Activated CD4-positive, alpha-beta T cell treated with anti-CD3 and anti-CD28 coated beads, Interleukin-2, amount 50 U/mL, for 16 hours (primary cell): ENCODE measurements around the gene DOCK2.
"Not testable (repeated sequence)": the region's sequence is repeated elsewhere in the genome, so short reads cannot be mapped to it uniquely, and the experiment has no call there.

Experiments
- DNase-seq: peaks from one replicate; pipeline ENCODE4 v3.0.0-alpha.2; 2020

Gene DOCK2

GRCh38 chr5:169723103-169723831 is 86.2 kb downstream of the DOCK2 start:
- DNase-seq: no peak

DNA sequence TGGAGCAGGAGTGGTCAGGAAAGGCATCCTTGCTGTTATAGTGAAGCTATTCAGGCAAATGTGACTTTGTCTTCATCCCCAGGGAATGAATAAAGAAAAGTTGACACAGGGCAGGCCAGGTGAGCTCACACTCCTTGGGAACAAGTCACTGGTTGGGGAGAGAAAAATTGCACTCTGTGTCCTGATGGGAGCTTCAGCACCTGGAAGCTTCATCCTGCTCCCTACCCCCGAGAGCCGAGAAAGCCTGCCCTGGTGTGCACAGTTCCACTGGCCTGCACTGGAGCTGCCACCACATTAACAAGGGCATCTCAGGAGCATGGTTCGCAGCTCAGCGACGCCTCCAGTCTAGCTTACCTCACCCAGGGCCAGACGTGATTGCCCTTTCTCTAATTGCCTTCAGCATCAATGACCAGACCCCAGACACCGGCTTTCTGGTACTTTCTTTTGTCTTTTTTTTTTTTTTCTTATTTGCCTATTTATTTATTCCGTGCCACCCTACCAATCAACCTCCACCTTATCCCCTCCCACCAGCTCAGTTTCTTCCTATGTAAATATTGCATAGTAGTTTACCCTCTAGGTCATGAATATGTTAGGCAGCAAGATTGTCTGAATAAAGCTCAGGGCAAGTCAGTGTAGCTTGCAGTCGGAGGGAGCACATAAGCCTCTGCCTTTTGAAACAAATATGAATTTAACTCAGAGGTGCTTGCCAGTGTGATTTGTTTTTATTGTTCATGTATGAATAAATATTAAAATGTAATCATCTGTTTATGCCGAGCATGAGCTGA is 87.4 kb downstream of the DOCK2 start:
- no peak for DNase-seq

GRCh38 chr5:169725665-169726064 is 88.6 kb downstream of the DOCK2 start:
- not testable (repeated sequence) for DNase-seq

- DNase-seq: no peak
These were observed 91.3 kb downstream of the DOCK2 start for GRCh38 chr5:169728418-169728817.

- no peak for DNase-seq
These were observed 94.1 kb downstream of the DOCK2 start for GRCh38 chr5:169731221-169731620.

DNA sequence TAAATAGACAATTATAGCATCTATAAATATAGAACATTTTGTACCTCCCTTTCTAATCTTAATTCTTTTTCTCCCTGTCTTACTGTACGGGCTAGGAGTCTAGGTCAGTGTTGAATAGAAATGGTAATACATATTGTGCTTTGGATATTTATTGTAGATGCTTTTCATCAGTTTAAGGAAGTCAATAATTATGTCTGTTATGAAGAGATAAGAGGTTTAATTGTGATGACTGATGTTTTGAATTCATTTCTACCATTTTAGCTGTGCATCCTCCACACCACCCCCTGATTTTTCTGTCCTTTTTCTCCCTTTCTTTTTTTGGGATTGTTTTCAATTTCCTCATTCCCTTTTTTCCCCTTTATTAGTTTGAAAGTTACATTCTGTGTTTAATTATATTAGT is 95.8 kb downstream of the DOCK2 start:
- DNase-seq: no peak

- no peak for DNase-seq
These were observed 98.8 kb downstream of the DOCK2 start for GRCh38 chr5:169735913-169736312.

GRCh38 chr5:169736653-169737052 is 99.6 kb downstream of the DOCK2 start:
- DNase-seq: no peak

DNA sequence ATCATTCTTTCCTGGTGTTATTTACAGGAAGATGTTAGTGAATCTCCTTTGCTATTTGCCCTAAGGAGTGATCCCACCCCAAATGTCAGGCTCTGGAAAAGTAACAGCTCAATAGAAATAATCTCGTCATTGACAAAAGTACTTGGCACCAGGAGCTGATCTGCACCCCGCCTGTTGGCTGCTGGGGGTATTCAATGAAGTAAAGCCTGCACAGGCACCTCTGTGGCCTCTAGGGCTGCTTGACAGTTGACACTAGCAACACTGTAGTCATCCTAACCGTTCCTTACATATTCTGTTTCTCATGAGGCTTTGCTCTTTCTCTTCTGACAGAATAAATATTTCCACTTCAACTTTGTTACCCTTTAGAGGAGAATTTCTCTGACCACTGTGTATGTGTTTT is 103.4 kb downstream of the DOCK2 start:
- no peak for DNase-seq

- DNase-seq: no peak
These were observed 105.8 kb downstream of the DOCK2 start for GRCh38 chr5:169742771-169743296.

- no peak for DNase-seq
These were observed 107.3 kb downstream of the DOCK2 start for GRCh38 chr5:169744336-169744735.

- no peak for DNase-seq
These were observed 108.5 kb downstream of the DOCK2 start for GRCh38 chr5:169745441-169746146.

GRCh38 chr5:169746147-169746694 is 109.1 kb downstream of the DOCK2 start:
- no peak for DNase-seq

DNA sequence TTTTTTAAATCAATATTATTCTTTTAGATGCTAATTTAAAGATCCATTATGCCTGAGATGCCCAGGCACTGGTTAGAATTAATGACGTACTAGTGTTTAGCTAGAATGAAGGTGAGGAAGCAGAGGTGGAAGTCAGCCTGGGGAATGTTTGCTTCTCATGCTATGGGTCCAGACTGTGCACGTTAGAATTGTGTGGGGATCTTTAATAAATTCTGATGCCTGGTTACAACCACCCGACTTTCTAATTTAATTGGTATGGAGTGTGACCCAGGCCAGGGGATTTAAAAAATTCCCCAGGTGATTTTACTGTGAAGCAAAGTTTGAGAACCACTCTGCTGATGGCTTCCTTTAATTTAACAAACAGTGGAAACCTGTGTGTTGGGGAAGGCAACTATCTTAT is 111.1 kb downstream of the DOCK2 start:
- no peak for DNase-seq

DNA sequence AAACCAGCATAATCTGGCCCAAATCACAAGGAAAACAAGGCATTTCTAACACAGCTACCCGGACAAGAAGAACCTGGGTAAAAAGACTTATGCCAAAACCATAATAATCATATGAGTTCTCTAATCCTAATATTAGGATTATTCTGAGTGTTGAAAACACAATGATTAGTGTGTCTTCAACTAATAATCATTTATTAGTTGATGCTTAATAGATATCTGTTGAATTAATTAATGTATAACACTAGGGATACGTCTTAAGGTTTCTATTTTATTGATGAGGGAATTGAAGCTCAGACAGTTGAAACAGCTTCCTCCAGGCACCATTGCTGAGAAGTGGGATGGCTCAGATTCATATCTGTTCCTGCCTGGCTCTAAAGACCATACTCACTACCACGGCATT is 112.2 kb downstream of the DOCK2 start:
- DNase-seq: no peak

DNA sequence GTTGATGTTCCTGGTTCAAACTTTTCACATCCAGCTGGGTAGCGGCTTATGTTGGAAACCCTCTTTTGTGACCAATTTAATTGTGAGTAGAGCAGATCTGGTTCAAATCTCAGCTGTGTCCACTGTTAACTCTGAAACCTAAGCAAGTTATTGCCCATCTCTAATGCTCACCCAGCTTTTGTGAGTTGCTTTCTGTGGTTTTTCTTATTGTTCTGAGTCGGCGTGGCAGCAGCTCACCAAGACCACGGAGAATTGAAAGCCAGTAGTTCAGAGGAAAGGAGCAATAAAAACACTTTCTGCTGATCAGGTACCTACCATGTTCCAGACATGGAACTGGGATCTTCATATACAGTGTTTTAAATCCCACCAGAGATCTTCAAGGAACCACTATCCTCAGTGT is 114.4 kb downstream of the DOCK2 start:
- DNase-seq: no peak

- DNase-seq: not testable (repeated sequence)
These were observed 115.5 kb downstream of the DOCK2 start for GRCh38 chr5:169752566-169752965.

- DNase-seq: no peak
These were observed 116.7 kb downstream of the DOCK2 start for GRCh38 chr5:169753795-169754194.

- no peak for DNase-seq
These were observed 117.7 kb downstream of the DOCK2 start for GRCh38 chr5:169754737-169755136.

- DNase-seq: no peak
These were observed 119.1 kb downstream of the DOCK2 start for GRCh38 chr5:169756071-169756765.

- DNase-seq: no peak
These were observed 119.9 kb downstream of the DOCK2 start for GRCh38 chr5:169757016-169757415.

GRCh38 chr5:169758886-169759285 is 121.8 kb downstream of the DOCK2 start:
- no peak for DNase-seq

DNA sequence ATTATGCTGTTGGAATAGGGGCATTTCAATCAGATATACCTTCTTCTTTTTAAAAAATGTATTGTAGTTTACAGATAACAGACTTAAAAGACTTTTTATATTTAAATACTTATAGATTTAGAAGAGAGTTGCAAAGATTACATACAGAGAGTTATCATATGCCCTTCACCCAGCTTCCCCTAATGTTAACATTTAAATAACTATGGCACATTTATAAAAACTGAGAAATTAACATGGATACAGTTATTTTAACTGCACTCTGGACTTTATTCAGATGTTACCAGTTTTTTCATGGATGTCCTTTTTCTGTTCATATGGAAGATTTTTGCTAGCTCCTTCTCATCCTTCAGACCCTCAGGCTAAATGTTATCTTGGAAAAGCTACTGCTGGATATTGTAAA is 123.2 kb downstream of the DOCK2 start:
- DNase-seq: no peak
